Measurements from ENCODE around the gene SEMA6B. TPM values are rescaled to one million over a fixed set of nuclear protein-coding genes. Genes with fewer than 3 reads are reported as not detected.

Gene SEMA6B
- total and polyA plus RNA-seq, 2 of the 8 experiments (the other 6 are each of a cell fraction or from before 2014, with no cell fraction given), result 31.3 to 54.4 TPM

- peaks cover 8% of the 10 kb centered on the region; the same call in 1 of the 2 replicates for H3K79me1 ChIP-seq (ENCODE audit: low read depth, low read length)
- H4K8ac ChIP-seq (ENCODE audit: extremely low read depth, insufficient read depth, low read length), result no peak overlapping the region
- H2BK12ac ChIP-seq (ENCODE audit: low read depth, low read length), result peak overlapping the region; percentile 39; the same call in 1 of the 2 replicates
- no peaks in the 10 kb centered on the region for H3K9me3 ChIP-seq (ENCODE audit: insufficient read depth in 2 of 2, low read depth in 1 of 2, low read length in 1 of 2)
- H3K79me2 ChIP-seq (ENCODE audit: control insufficient read depth in 1 of 2, insufficient read depth in 2 of 2, low read length in 2 of 2), result peaks cover 0 to 20% of the 10 kb centered on the region in 2 experiments; a peak in 1 of 4 replicates
- no peak overlapping the region for H2AFZ ChIP-seq (ENCODE audit: low read length)
- FAIRE-seq (no peak), DNase-seq (ENCODE audit: low read depth in 1 of 2, low spot score in 2 of 2) (no peak)
- H3K27me3 ChIP-seq (replicated peaks in 1 of 4; ENCODE audit: control insufficient read depth in 3 of 4, extremely low read depth in 1 of 4, insufficient read depth in 3 of 4, low read length in 3 of 4), result peaks cover 0 to 6% (median 5%) of the 10 kb centered on the region in 4 experiments; a peak in 3 of 7 replicates
- H3K4ac ChIP-seq (replicated peaks; ENCODE audit: insufficient read length, low read depth, low read length), result no peak overlapping the region
- no peak overlapping the region for H3K27ac ChIP-seq (ENCODE audit: low read depth, low read length)
- peaks cover 3 to 15% (median 10%) of the 10 kb centered on the region in 4 experiments for H3K4me1 ChIP-seq (replicated peaks in 1 of 4; ENCODE audit: control insufficient read depth in 3 of 4, insufficient read depth in 4 of 4, low read length in 3 of 4)
- H3K9ac ChIP-seq (replicated peaks in 1 of 4; ENCODE audit: extremely low read depth in 1 of 4, low read depth in 3 of 4, low read length in 3 of 4), result no peak overlapping the region
- H3K23me2 ChIP-seq (ENCODE audit: low read depth, low read length), result peaks cover 5% of the 10 kb centered on the region; the same call in 1 of the 2 replicates
- 92% methylated on average over 11 of the region's 11 CpGs; no CpG with 5 or more reads in 1 of the 2 experiments for WGBS, 2 experiments (ENCODE audit: extremely low coverage in 1 of 2, insufficient coverage in 1 of 2, insufficient read length in 1 of 2, insufficient replicate concordance in 2 of 2, low coverage in 1 of 2, low lambda C conversion rate in 2 of 2, missing lambda C conversion rate in 1 of 2)
- H2BK15ac ChIP-seq (ENCODE audit: low read length), result no peak overlapping the region
- TF ChIP-seq BRCA1 (IDR thresholded peaks at IDR 0.05; ENCODE audit: low read depth, low read length) (no peak), ASH2L (IDR thresholded peaks at IDR 0.05; ENCODE audit: low read length) (no peak), KDM1A (IDR thresholded peaks at IDR 0.05; ENCODE audit: borderline replicate concordance, low read length) (peak; percentile 94), HDAC2 (IDR thresholded peaks at IDR 0.05; ENCODE audit: borderline replicate concordance in 1 of 2, low read depth in 2 of 2, low read length in 2 of 2) (peak in 1 of 2 experiments; percentile 84; a peak in 1 of 4 replicates), CHD1 (IDR thresholded peaks at IDR 0.05; ENCODE audit: low read depth, low read length) (no peak), TAF7 (optimal IDR thresholded peaks at IDR 0.05; ENCODE audit: borderline replicate concordance, low read depth, low read length) (no peak), SIX5 (IDR thresholded peaks at IDR 0.05; ENCODE audit: low read depth, low read length) (no peak)
- no peak overlapping the region for H2BK120ac ChIP-seq (replicated peaks; ENCODE audit: low read depth, low read length)
- H3K36me3 ChIP-seq (ENCODE audit: control insufficient read depth in 2 of 4, insufficient read depth in 4 of 4, low read length in 3 of 4), result no peaks in the 10 kb centered on the region; a peak in 1 of 8 replicates
- H2AK5ac ChIP-seq (ENCODE audit: low read depth, low read length), result peak overlapping the region; percentile 9; the same call in 1 of the 2 replicates
- H3K18ac ChIP-seq (ENCODE audit: extremely low read depth, low read length), result no peak overlapping the region
- ChIA-PET POLR2A (ENCODE audit: partially characterized antibody) (interaction anchor here (0.5 kb wide), 1 partner anchor 241 kb away, joined by 3 read pairs; no protein-coding TSS in a partner anchor), CTCF (ENCODE audit: partially characterized antibody) (interaction anchor here (0.9 to 7.0 kb wide), 13 partner anchors 10 to 78 kb away, joined by 3 to 83 read pairs (median 6); no protein-coding TSS in a partner anchor)
- H3K4me3 ChIP-seq (ENCODE audit: extremely low read depth in 1 of 4, insufficient read depth in 2 of 4, low read depth in 3 of 4, low read length in 4 of 4), result no peak overlapping the region
- peaks cover 7 to 22% of the 10 kb centered on the region in 2 experiments for H4K20me1 ChIP-seq (replicated peaks in 1 of 2; ENCODE audit: control insufficient read depth in 1 of 2, insufficient read depth in 2 of 2, low read length in 2 of 2)
- H3K56ac ChIP-seq (replicated peaks; ENCODE audit: insufficient read length, low read depth, low read length), result no peak overlapping the region
- H3K4me2 ChIP-seq (ENCODE audit: insufficient read depth in 1 of 2, low read depth in 2 of 2, low read length in 2 of 2), result no peak overlapping the region
- H2BK5ac ChIP-seq (ENCODE audit: low read depth, low read length), result no peak overlapping the region
- no peak overlapping the region for H3K23ac ChIP-seq (ENCODE audit: insufficient read length)
- H4K5ac ChIP-seq (ENCODE audit: insufficient read length, low read depth, low read length), result no peak overlapping the region
- no peak overlapping the region for H3K14ac ChIP-seq (ENCODE audit: insufficient read length)
- H4K91ac ChIP-seq (replicated peaks; ENCODE audit: insufficient read length, low read length), result no peak overlapping the region
- H2BK20ac ChIP-seq (ENCODE audit: low read length), result no peak overlapping the region
Measured at GRCh38 chr19:4578552-4579248, 19.2 kb upstream of the SEMA6B start.

Data from H1 (cell line).